ENCODE data around the gene PAFAH2. TPM values are rescaled to one million over a fixed set of nuclear protein-coding genes. Genes with fewer than 3 reads are reported as not detected.

PAFAH2 gene
- total and polyA plus RNA-seq, 2 of the 8 experiments (the other 6 are each of a cell fraction or from before 2014, with no cell fraction given): 7.7 to 9.3 TPM

DNA sequence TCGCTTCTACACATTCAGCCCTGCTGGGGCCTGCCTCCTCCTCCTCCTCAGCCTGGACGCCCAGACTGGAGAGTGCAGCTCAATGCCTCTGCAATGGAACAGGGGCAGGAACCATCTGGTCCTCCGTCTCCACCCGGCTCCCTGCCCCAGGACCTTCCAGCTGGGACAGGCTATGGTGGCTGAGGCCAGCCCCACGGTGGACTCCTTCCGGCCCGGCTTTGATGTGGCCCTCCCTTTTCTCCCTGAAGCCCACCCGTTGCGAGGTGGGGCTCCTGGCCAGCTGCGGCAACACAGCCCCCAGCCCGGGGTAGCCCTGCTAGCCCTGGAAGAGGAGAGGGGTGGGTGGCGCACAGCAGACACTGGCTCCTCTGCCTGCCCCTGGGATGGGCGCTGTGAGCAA is 25.1 kb upstream of the PAFAH2 start (continued):
- TF ChIP-seq, protein P1, sequence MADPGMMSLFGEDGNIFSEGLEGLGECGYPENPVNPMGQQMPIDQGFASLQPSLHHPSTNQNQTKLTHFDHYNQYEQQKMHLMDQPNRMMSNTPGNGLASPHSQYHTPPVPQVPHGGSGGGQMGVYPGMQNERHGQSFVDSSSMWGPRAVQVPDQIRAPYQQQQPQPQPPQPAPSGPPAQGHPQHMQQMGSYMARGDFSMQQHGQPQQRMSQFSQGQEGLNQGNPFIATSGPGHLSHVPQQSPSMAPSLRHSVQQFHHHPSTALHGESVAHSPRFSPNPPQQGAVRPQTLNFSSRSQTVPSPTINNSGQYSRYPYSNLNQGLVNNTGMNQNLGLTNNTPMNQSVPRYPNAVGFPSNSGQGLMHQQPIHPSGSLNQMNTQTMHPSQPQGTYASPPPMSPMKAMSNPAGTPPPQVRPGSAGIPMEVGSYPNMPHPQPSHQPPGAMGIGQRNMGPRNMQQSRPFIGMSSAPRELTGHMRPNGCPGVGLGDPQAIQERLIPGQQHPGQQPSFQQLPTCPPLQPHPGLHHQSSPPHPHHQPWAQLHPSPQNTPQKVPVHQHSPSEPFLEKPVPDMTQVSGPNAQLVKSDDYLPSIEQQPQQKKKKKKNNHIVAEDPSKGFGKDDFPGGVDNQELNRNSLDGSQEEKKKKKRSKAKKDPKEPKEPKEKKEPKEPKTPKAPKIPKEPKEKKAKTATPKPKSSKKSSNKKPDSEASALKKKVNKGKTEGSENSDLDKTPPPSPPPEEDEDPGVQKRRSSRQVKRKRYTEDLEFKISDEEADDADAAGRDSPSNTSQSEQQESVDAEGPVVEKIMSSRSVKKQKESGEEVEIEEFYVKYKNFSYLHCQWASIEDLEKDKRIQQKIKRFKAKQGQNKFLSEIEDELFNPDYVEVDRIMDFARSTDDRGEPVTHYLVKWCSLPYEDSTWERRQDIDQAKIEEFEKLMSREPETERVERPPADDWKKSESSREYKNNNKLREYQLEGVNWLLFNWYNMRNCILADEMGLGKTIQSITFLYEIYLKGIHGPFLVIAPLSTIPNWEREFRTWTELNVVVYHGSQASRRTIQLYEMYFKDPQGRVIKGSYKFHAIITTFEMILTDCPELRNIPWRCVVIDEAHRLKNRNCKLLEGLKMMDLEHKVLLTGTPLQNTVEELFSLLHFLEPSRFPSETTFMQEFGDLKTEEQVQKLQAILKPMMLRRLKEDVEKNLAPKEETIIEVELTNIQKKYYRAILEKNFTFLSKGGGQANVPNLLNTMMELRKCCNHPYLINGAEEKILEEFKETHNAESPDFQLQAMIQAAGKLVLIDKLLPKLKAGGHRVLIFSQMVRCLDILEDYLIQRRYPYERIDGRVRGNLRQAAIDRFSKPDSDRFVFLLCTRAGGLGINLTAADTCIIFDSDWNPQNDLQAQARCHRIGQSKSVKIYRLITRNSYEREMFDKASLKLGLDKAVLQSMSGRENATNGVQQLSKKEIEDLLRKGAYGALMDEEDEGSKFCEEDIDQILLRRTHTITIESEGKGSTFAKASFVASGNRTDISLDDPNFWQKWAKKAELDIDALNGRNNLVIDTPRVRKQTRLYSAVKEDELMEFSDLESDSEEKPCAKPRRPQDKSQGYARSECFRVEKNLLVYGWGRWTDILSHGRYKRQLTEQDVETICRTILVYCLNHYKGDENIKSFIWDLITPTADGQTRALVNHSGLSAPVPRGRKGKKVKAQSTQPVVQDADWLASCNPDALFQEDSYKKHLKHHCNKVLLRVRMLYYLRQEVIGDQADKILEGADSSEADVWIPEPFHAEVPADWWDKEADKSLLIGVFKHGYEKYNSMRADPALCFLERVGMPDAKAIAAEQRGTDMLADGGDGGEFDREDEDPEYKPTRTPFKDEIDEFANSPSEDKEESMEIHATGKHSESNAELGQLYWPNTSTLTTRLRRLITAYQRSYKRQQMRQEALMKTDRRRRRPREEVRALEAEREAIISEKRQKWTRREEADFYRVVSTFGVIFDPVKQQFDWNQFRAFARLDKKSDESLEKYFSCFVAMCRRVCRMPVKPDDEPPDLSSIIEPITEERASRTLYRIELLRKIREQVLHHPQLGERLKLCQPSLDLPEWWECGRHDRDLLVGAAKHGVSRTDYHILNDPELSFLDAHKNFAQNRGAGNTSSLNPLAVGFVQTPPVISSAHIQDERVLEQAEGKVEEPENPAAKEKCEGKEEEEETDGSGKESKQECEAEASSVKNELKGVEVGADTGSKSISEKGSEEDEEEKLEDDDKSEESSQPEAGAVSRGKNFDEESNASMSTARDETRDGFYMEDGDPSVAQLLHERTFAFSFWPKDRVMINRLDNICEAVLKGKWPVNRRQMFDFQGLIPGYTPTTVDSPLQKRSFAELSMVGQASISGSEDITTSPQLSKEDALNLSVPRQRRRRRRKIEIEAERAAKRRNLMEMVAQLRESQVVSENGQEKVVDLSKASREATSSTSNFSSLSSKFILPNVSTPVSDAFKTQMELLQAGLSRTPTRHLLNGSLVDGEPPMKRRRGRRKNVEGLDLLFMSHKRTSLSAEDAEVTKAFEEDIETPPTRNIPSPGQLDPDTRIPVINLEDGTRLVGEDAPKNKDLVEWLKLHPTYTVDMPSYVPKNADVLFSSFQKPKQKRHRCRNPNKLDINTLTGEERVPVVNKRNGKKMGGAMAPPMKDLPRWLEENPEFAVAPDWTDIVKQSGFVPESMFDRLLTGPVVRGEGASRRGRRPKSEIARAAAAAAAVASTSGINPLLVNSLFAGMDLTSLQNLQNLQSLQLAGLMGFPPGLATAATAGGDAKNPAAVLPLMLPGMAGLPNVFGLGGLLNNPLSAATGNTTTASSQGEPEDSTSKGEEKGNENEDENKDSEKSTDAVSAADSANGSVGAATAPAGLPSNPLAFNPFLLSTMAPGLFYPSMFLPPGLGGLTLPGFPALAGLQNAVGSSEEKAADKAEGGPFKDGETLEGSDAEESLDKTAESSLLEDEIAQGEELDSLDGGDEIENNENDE (IDR thresholded peaks at IDR 0.05; ENCODE audit: insufficient replicate concordance, low read length): no peak
- TF ChIP-seq CEBPB (IDR thresholded peaks at IDR 0.05; ENCODE audit: low read depth, low read length) (no peak), HDAC6 (IDR thresholded peaks at IDR 0.05; ENCODE audit: low read depth, low read length) (no peak), SP2 (IDR thresholded peaks at IDR 0.05; ENCODE audit: low read length) (no peak), POU5F1 (IDR thresholded peaks at IDR 0.05; ENCODE audit: low read depth, low read length) (no peak), CHD1 (IDR thresholded peaks at IDR 0.05; ENCODE audit: low read depth, low read length) (no peak), SP4 (IDR thresholded peaks at IDR 0.05; ENCODE audit: low read length) (no peak)

Data from H1 (cell line).